LoVo (cell line): Measurements from ENCODE around the gene CCPG1.

Experiments
- DNase-seq: peaks from one replicate; pipeline ENCODE4 v3.0.0-alpha.2; 2016; ENCODE audit warnings: low spot score

The CCPG1 gene

GRCh38 chr15:55387027-55387426 lies 21.1 kb downstream of the CCPG1 start:
- DNase-seq: no peak

GRCh38 chr15:55383687-55384086 lies 24.5 kb downstream of the CCPG1 start:
- DNase-seq: no peak

GRCh38 chr15:55381595-55381994 lies 26.6 kb downstream of the CCPG1 start:
- no peak for DNase-seq

GRCh38 chr15:55379095-55379494 lies 29.1 kb downstream of the CCPG1 start:
- no peak for DNase-seq

- DNase-seq: no peak
Measured at GRCh38 chr15:55372701-55373440, 35.3 kb downstream of the CCPG1 start.

GRCh38 chr15:55366981-55367380 lies 41.2 kb downstream of the CCPG1 start:
- no peak for DNase-seq

- no peak for DNase-seq
Measured at GRCh38 chr15:55362641-55363040, 45.5 kb downstream of the CCPG1 start.

- no peak for DNase-seq
Measured at GRCh38 chr15:55361048-55361447, 47.1 kb downstream of the CCPG1 start.

- DNase-seq: no peak
Measured at GRCh38 chr15:55360256-55360655, 47.9 kb downstream of the CCPG1 start.

GRCh38 chr15:55358471-55358870 lies 49.7 kb downstream of the CCPG1 start:
- DNase-seq: no peak

GRCh38 chr15:55357774-55358173 lies 50.4 kb downstream of the CCPG1 start:
- no peak for DNase-seq

GRCh38 chr15:55356985-55357585 lies 51.1 kb downstream of the CCPG1 start:
- no peak for DNase-seq

GRCh38 chr15:55353025-55353424 lies 55.1 kb downstream of the CCPG1 start:
- no peak for DNase-seq

- no peak for DNase-seq
Measured at GRCh38 chr15:55349282-55349681, 58.9 kb downstream of the CCPG1 start.

GRCh38 chr15:55348281-55348778 lies 59.8 kb downstream of the CCPG1 start:
- no peak for DNase-seq

- no peak for DNase-seq
Measured at GRCh38 chr15:55344206-55344605, 64.0 kb downstream of the CCPG1 start.

GRCh38 chr15:55343168-55343567 lies 65.0 kb downstream of the CCPG1 start:
- DNase-seq: no peak

- no peak for DNase-seq
Measured at GRCh38 chr15:55337160-55337559, 71.0 kb downstream of the CCPG1 start.

GRCh38 chr15:55334997-55335396 lies 73.2 kb downstream of the CCPG1 start:
- no peak for DNase-seq

GRCh38 chr15:55334371-55334770 lies 73.8 kb downstream of the CCPG1 start:
- no peak for DNase-seq

- DNase-seq: no peak
Measured at GRCh38 chr15:55327387-55327786, 80.8 kb downstream of the CCPG1 start.

- no peak for DNase-seq
Measured at GRCh38 chr15:55322467-55322866, 85.7 kb downstream of the CCPG1 start.

GRCh38 chr15:55320963-55321362 lies 87.2 kb downstream of the CCPG1 start:
- no peak for DNase-seq

GRCh38 chr15:55320238-55320550 lies 88.0 kb downstream of the CCPG1 start:
- DNase-seq: no peak
